Transverse colon (tissue), 4 donors: ENCODE data around the gene ZNF346.

Source experiments
- POLR2A ChIP-seq: fragments of 450-650 bp; IDR thresholded peaks from one replicate; pipeline ENCODE4 v1.6.1; 2016; ENCODE audit warnings: antibody characterized with exemption, mild to moderate bottlenecking, moderate library complexity
- POLR2AphosphoS5 ChIP-seq, 3 donors: sonication (generic); formaldehyde crosslinking; IDR thresholded peaks; one replicate each; pipeline ENCODE4 v1.6.1; 2016; ENCODE audit warnings: antibody characterized with exemption in 3 of 3
- TF ChIP-seq, protein P1 (sequence below), 5 experiments: fragments of 200-600 bp in 3 of 5; fragments of 450-650 bp in 2 of 5; sonication (generic) in 3 of 5; IDR thresholded peaks; 1 replicate in 2 of 5; 2 replicates in 3 of 5; pipeline ENCODE4 v1.5.1; 2016 to 2017; ENCODE audit warnings: antibody characterized with exemption in 5 of 5, inconsistent platforms in 3 of 5, mild to moderate bottlenecking in 2 of 5, moderate library complexity in 1 of 5

DNA sequence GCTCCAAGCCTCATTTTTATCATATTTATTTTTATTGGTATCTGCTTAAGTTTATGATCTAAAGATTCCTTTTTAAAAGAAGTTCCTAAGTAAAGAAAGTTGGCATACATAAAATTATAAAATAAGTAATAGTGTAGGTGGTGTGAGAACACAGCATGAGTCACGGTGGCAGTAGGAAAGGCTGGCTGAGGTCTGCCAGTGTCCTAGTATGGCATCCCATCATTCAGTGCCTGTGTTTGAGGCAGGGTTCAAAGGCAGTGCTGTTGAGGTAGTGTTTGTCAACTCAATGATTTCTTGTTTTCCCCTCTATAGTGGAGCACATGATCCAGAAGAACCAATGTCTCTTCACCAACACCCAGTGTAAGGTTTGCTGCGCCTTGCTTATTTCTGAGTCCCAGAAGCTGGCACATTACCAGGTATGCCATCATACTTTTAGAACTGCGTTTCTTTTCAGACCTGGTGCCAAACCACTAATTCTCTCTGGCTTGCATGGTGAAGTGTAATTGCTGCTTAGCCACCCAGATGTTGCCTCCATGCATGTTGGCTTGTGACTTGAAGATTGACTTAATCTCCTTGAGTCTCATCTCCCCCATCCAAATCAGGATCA, 18.4 kb downstream of the ZNF346 start:
- TF ChIP-seq, protein P1, sequence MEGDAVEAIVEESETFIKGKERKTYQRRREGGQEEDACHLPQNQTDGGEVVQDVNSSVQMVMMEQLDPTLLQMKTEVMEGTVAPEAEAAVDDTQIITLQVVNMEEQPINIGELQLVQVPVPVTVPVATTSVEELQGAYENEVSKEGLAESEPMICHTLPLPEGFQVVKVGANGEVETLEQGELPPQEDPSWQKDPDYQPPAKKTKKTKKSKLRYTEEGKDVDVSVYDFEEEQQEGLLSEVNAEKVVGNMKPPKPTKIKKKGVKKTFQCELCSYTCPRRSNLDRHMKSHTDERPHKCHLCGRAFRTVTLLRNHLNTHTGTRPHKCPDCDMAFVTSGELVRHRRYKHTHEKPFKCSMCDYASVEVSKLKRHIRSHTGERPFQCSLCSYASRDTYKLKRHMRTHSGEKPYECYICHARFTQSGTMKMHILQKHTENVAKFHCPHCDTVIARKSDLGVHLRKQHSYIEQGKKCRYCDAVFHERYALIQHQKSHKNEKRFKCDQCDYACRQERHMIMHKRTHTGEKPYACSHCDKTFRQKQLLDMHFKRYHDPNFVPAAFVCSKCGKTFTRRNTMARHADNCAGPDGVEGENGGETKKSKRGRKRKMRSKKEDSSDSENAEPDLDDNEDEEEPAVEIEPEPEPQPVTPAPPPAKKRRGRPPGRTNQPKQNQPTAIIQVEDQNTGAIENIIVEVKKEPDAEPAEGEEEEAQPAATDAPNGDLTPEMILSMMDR (IDR thresholded peaks at IDR 0.05), result no peak
- TF ChIP-seq POLR2A, result no peak
- TF ChIP-seq POLR2AphosphoS5 (IDR thresholded peaks at IDR 0.05), result no peak
